GM12864 (cell line): ENCODE results near the gene CRACDL.

Experiments
- DNase-seq: peaks from one replicate; pipeline ENCODE4 v3.0.0-alpha.2; 2011; ENCODE audit warnings: low read depth
- H3K4me3 ChIP-seq: 2 replicates; pipeline ENCODE4 v1.5.1; 2011; ENCODE audit warnings: mild to moderate bottlenecking, low read depth, low read length, control low read depth
- TF ChIP-seq, protein P1 (sequence below): IDR thresholded peaks from 2 replicates; pipeline ENCODE4 v1.5.1; 2011; ENCODE audit warnings: low read depth, mild to moderate bottlenecking, moderate library complexity, low read length, control low read depth, inconsistent platforms; ENCODE audit errors: missing control alignments

The CRACDL gene

GRCh38 chr2:98896416-98896815 is 39.6 kb downstream of the CRACDL start:
- TF ChIP-seq, protein P1, sequence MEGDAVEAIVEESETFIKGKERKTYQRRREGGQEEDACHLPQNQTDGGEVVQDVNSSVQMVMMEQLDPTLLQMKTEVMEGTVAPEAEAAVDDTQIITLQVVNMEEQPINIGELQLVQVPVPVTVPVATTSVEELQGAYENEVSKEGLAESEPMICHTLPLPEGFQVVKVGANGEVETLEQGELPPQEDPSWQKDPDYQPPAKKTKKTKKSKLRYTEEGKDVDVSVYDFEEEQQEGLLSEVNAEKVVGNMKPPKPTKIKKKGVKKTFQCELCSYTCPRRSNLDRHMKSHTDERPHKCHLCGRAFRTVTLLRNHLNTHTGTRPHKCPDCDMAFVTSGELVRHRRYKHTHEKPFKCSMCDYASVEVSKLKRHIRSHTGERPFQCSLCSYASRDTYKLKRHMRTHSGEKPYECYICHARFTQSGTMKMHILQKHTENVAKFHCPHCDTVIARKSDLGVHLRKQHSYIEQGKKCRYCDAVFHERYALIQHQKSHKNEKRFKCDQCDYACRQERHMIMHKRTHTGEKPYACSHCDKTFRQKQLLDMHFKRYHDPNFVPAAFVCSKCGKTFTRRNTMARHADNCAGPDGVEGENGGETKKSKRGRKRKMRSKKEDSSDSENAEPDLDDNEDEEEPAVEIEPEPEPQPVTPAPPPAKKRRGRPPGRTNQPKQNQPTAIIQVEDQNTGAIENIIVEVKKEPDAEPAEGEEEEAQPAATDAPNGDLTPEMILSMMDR, result no peak
- H3K4me3 ChIP-seq, result no peak overlapping the region
- DNase-seq, result no peak

DNA sequence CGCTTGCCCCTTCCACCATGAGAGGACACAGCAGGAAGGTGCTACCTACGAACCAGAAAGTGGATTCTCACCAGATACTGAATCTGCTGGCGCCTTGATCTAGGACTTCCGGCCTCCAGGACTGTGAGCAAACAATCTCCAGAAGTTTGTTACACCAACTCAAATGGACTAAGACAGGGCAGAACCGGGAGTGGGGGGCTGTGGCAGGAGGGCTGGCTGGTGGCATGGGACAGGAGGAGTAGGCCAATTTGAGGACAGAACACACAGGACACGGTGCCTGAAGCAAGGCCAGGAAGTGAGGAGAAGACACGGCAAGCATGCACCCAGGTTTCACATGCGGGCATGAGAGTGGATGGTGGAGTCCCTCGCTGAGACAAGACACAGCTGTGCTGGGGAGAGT is 40.1 kb downstream of the CRACDL start:
- no peak overlapping the region for H3K4me3 ChIP-seq
- TF ChIP-seq, protein P1, result no peak
- DNase-seq, result no peak

GRCh38 chr2:98895221-98895620 is 40.8 kb downstream of the CRACDL start:
- H3K4me3 ChIP-seq, result no peak overlapping the region
- TF ChIP-seq, protein P1, result no peak
- no peak for DNase-seq

DNA sequence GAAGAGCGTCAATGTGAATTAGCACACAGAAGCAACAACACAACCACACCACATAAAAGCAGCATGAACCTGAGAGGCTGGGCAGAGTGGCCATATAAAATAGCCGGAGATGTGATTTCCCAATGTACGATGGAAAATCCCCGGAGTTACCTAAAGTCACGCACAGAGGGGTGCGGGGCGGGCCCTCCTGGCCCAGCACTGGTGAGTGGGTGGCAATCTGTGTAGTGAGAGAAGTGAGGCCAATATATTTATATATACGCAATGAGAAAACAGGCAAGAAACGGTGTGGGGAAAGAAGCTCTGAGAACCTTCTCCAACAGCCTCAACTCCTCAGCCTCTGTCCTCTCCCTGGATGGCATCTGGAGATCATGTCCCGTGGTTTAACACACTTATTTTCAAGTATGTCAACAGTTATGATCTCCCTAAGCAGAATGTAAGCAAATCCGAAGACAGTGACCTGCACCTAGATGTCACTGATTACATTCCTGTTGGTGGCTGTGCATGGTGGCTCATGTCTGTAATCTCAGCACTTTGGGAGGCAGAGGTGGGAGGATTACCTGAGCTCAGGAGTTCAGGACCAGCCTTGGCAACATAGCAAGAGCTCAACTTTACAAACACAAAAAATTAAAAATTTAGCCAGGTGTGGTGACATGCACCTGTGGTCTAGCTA is 41.6 kb downstream of the CRACDL start:
- H3K4me3 ChIP-seq, result no peak overlapping the region
- TF ChIP-seq, protein P1, result no peak
- DNase-seq, result no peak

DNA sequence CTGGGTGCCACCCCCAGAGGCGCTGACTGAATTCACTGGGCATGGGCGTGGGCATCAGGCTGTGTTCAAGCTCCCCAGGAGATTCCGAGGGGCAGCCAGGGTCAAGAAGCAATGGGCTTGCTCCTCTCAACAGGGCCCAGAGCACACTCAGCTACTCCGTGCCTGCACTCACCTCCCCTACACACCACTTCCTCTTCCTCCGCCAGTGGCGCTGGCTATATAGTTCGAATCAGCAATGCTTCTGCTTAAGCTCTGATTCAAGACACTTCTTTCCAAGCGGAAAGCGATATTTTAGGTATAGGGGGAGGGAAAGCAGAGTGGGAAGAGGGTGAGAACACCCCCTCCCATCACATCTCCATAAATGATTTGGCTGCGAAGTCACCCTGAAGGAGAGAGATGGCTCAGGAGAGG is 42.1 kb downstream of the CRACDL start:
- no peak for DNase-seq
- TF ChIP-seq, protein P1, result no peak
- no peak overlapping the region for H3K4me3 ChIP-seq

GRCh38 chr2:98892871-98893270 is 43.2 kb downstream of the CRACDL start:
- H3K4me3 ChIP-seq, result no peak overlapping the region
- TF ChIP-seq, protein P1, result no peak
- no peak for DNase-seq

DNA sequence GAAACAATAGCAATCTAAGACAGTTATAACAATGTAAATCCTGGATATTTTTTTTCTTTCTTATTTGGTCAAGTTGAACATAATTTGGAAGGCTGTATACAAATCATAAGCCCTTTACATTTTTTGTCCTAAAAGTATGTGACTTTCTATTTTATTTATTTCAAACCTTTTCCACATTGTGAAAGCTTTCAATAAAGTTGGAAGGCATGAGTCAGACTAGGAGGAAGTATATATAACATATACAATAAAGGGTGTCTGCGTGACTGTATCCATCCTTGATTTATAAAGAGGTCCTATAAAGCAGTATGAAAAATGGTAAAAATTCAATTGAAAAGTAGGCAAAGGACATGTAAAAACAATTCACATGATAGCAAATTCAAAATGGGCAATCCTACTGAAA is 44.4 kb downstream of the CRACDL start:
- TF ChIP-seq, protein P1, result no peak
- DNase-seq, result no peak
- no peak overlapping the region for H3K4me3 ChIP-seq
